ENCODE measurements around the gene NOS1. TPM values are rescaled to one million over a fixed set of nuclear protein-coding genes. Genes with fewer than 3 reads are reported as not detected.
"Not testable (repeated sequence)": the region's sequence is repeated elsewhere in the genome, so short reads cannot be mapped to it uniquely, and the experiment has no call there.

The NOS1 gene
- total RNA-seq, 1 donor from 2014 or later: 0.05 TPM

GRCh38 chr12:117225179-117225578, 136.2 kb downstream of the NOS1 start:
- no peaks in the 10 kb centered on the region for H3K4me1 Mint-ChIP-seq (ENCODE audit: unreplicated experiment)
- TF ChIP-seq CTCF (IDR thresholded peaks at IDR 0.05): no peak
- peaks cover 1% of the 10 kb centered on the region for H3K27me3 Mint-ChIP-seq (ENCODE audit: unreplicated experiment)
- H3K9me3 Mint-ChIP-seq (ENCODE audit: unreplicated experiment): no peaks in the 10 kb centered on the region
- H3K4me3 Mint-ChIP-seq (ENCODE audit: unreplicated experiment): no peak overlapping the region
- H3K27ac Mint-ChIP-seq (ENCODE audit: unreplicated experiment): no peak overlapping the region
- DNase-seq (ENCODE audit: extremely low spot score, unreplicated experiment): no peak
- no peaks in the 10 kb centered on the region for H3K36me3 Mint-ChIP-seq (ENCODE audit: unreplicated experiment)

- H3K9me3 Mint-ChIP-seq (ENCODE audit: unreplicated experiment); H3K27me3 Mint-ChIP-seq (ENCODE audit: unreplicated experiment); H3K4me1 Mint-ChIP-seq (ENCODE audit: unreplicated experiment); H3K4me3 Mint-ChIP-seq (ENCODE audit: unreplicated experiment); H3K27ac Mint-ChIP-seq (ENCODE audit: unreplicated experiment); H3K36me3 Mint-ChIP-seq (ENCODE audit: unreplicated experiment); DNase-seq (ENCODE audit: extremely low spot score, unreplicated experiment): not testable (repeated sequence)
Measured at GRCh38 chr12:117220947-117221346, 140.5 kb downstream of the NOS1 start.

GRCh38 chr12:117218149-117218548, 143.3 kb downstream of the NOS1 start:
- Mint-ChIP-seq H3K4me3 (ENCODE audit: unreplicated experiment) (no peak overlapping the region), H3K27ac (ENCODE audit: unreplicated experiment) (no peak overlapping the region), H3K36me3 (ENCODE audit: unreplicated experiment) (no peaks in the 10 kb centered on the region), H3K27me3 (ENCODE audit: unreplicated experiment) (peaks cover 20% of the 10 kb centered on the region), H3K9me3 (ENCODE audit: unreplicated experiment) (no peaks in the 10 kb centered on the region), H3K4me1 (ENCODE audit: unreplicated experiment) (no peaks in the 10 kb centered on the region)
- no peak for DNase-seq (ENCODE audit: extremely low spot score, unreplicated experiment)
- TF ChIP-seq CTCF (IDR thresholded peaks at IDR 0.05): no peak

- H3K4me1 Mint-ChIP-seq (ENCODE audit: unreplicated experiment): no peaks in the 10 kb centered on the region
- H3K27me3 Mint-ChIP-seq (ENCODE audit: unreplicated experiment): peaks cover 30% of the 10 kb centered on the region
- H3K27ac Mint-ChIP-seq (ENCODE audit: unreplicated experiment): no peak overlapping the region
- H3K9me3 Mint-ChIP-seq (ENCODE audit: unreplicated experiment): no peaks in the 10 kb centered on the region
- no peak for DNase-seq (ENCODE audit: extremely low spot score, unreplicated experiment)
- no peaks in the 10 kb centered on the region for H3K36me3 Mint-ChIP-seq (ENCODE audit: unreplicated experiment)
- no peak for TF ChIP-seq CTCF (IDR thresholded peaks at IDR 0.05)
- H3K4me3 Mint-ChIP-seq (ENCODE audit: unreplicated experiment): no peak overlapping the region
Measured at GRCh38 chr12:117216686-117217085, 144.7 kb downstream of the NOS1 start.

- H3K4me3 Mint-ChIP-seq (ENCODE audit: unreplicated experiment): no peak overlapping the region
- peaks cover 37% of the 10 kb centered on the region for H3K27me3 Mint-ChIP-seq (ENCODE audit: unreplicated experiment)
- H3K4me1 Mint-ChIP-seq (ENCODE audit: unreplicated experiment): no peaks in the 10 kb centered on the region
- H3K9me3 Mint-ChIP-seq (ENCODE audit: unreplicated experiment): no peaks in the 10 kb centered on the region
- H3K36me3 Mint-ChIP-seq (ENCODE audit: unreplicated experiment): no peaks in the 10 kb centered on the region
- no peak for TF ChIP-seq CTCF (IDR thresholded peaks at IDR 0.05)
- DNase-seq (ENCODE audit: extremely low spot score, unreplicated experiment): no peak
- H3K27ac Mint-ChIP-seq (ENCODE audit: unreplicated experiment): no peak overlapping the region
Measured at GRCh38 chr12:117214797-117215196, 146.6 kb downstream of the NOS1 start.

- Mint-ChIP-seq H3K36me3 (ENCODE audit: unreplicated experiment) (no peaks in the 10 kb centered on the region), H3K9me3 (ENCODE audit: unreplicated experiment) (no peaks in the 10 kb centered on the region), H3K27me3 (ENCODE audit: unreplicated experiment) (peaks cover 37% of the 10 kb centered on the region), H3K4me1 (ENCODE audit: unreplicated experiment) (no peaks in the 10 kb centered on the region), H3K4me3 (ENCODE audit: unreplicated experiment) (no peak overlapping the region), H3K27ac (ENCODE audit: unreplicated experiment) (no peak overlapping the region)
- no peak for TF ChIP-seq CTCF (IDR thresholded peaks at IDR 0.05)
- no peak for DNase-seq (ENCODE audit: extremely low spot score, unreplicated experiment)
Measured at GRCh38 chr12:117213295-117213808, 148.1 kb downstream of the NOS1 start.

Data from osteocyte (in vitro differentiated cells).